Measurements from ENCODE around the gene PLEKHM3. TPM values are rescaled to one million over a fixed set of nuclear protein-coding genes. Genes with fewer than 3 reads are reported as not detected.

PLEKHM3 gene
- total RNA-seq, 1 donor from 2014 or later, result 9.1 TPM

DNA sequence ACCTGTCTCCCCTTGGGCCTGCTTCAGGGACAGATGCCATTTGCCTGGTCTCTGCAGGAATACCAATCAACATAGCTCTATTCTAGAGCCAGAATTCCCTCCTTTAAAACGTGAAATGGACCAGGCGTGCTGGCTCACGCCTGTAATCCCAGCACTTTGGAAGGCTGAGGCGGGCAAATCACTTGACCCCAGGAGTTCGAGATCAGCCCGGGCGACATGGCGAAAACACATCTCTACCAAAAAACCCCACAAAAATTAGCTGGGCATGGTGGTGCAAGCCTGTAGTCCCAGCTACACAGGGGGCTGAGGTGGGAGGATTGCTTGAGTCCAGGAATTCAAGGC lies 127.0 kb downstream of the PLEKHM3 start:
- DNase-seq (ENCODE audit: low spot score), result no peak
- Mint-ChIP-seq H3K4me3 (ENCODE audit: unreplicated experiment) (no peak overlapping the region), H3K27ac (ENCODE audit: unreplicated experiment) (no peak overlapping the region), H3K27me3 (ENCODE audit: low read depth) (no peaks in the 10 kb centered on the region), H3K4me1 (ENCODE audit: low read depth) (peaks cover 5% of the 10 kb centered on the region), H3K36me3 (ENCODE audit: low read depth) (peaks cover 3% of the 10 kb centered on the region), H3K9me3 (ENCODE audit: low read depth) (no peaks in the 10 kb centered on the region)
- TF ChIP-seq, protein P1, sequence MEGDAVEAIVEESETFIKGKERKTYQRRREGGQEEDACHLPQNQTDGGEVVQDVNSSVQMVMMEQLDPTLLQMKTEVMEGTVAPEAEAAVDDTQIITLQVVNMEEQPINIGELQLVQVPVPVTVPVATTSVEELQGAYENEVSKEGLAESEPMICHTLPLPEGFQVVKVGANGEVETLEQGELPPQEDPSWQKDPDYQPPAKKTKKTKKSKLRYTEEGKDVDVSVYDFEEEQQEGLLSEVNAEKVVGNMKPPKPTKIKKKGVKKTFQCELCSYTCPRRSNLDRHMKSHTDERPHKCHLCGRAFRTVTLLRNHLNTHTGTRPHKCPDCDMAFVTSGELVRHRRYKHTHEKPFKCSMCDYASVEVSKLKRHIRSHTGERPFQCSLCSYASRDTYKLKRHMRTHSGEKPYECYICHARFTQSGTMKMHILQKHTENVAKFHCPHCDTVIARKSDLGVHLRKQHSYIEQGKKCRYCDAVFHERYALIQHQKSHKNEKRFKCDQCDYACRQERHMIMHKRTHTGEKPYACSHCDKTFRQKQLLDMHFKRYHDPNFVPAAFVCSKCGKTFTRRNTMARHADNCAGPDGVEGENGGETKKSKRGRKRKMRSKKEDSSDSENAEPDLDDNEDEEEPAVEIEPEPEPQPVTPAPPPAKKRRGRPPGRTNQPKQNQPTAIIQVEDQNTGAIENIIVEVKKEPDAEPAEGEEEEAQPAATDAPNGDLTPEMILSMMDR (IDR thresholded peaks at IDR 0.05), result no peak

- no peak overlapping the region for H3K4me3 Mint-ChIP-seq (ENCODE audit: unreplicated experiment)
- TF ChIP-seq, protein P1 (IDR thresholded peaks at IDR 0.05), result no peak
- no peaks in the 10 kb centered on the region for H3K27me3 Mint-ChIP-seq (ENCODE audit: low read depth)
- no peak overlapping the region for H3K27ac Mint-ChIP-seq (ENCODE audit: unreplicated experiment)
- H3K4me1 Mint-ChIP-seq (ENCODE audit: low read depth), result peaks cover 9% of the 10 kb centered on the region
- peaks cover 3% of the 10 kb centered on the region for H3K36me3 Mint-ChIP-seq (ENCODE audit: low read depth)
- no peaks in the 10 kb centered on the region for H3K9me3 Mint-ChIP-seq (ENCODE audit: low read depth)
- DNase-seq (ENCODE audit: low spot score), result no peak
These were observed 127.6 kb downstream of the PLEKHM3 start for GRCh38 chr2:207897541-207898353.

DNA sequence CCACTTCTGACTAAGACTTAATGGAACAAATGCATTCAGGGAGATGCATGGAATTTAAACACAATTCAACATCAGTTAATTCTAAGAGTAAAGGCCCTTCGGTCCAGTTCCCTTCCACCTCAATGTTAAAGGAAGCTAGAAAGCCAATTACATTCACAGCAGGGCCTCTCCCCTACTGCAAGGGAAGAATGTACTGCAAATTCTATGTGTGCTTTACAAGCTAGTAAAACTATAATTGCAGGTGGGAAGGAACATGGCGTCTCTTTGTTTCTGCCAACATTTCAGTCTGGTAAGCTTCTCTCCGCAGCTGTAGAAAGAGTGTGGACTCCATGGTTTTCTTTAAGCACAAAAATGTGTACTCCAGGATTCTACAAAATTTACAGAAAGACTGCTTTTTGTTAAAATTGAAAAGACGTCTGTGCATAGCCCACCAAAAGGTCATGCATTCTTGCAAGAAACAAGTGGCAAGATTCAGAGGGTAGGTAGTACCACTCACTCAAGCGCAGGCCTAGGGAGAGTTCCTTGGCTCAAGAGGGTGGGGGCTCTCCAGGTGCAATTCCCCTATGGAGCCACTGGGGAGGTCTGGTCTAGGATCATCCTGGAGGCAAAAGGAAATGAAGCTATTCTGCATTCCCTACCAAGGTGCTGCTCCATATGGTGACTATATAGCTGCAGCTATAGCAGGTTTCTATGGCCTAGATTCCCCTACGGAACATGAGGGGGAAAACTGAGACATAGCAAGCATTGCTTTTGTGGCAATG lies 128.6 kb downstream of the PLEKHM3 start:
- no peaks in the 10 kb centered on the region for H3K9me3 Mint-ChIP-seq (ENCODE audit: low read depth)
- H3K36me3 Mint-ChIP-seq (ENCODE audit: low read depth), result peaks cover 3% of the 10 kb centered on the region
- DNase-seq (ENCODE audit: low spot score), result no peak
- no peak overlapping the region for H3K27ac Mint-ChIP-seq (ENCODE audit: unreplicated experiment)
- no peak overlapping the region for H3K4me3 Mint-ChIP-seq (ENCODE audit: unreplicated experiment)
- TF ChIP-seq, protein P1 (IDR thresholded peaks at IDR 0.05), result no peak
- peaks cover 12% of the 10 kb centered on the region for H3K4me1 Mint-ChIP-seq (ENCODE audit: low read depth)
- H3K27me3 Mint-ChIP-seq (ENCODE audit: low read depth), result no peaks in the 10 kb centered on the region

DNA sequence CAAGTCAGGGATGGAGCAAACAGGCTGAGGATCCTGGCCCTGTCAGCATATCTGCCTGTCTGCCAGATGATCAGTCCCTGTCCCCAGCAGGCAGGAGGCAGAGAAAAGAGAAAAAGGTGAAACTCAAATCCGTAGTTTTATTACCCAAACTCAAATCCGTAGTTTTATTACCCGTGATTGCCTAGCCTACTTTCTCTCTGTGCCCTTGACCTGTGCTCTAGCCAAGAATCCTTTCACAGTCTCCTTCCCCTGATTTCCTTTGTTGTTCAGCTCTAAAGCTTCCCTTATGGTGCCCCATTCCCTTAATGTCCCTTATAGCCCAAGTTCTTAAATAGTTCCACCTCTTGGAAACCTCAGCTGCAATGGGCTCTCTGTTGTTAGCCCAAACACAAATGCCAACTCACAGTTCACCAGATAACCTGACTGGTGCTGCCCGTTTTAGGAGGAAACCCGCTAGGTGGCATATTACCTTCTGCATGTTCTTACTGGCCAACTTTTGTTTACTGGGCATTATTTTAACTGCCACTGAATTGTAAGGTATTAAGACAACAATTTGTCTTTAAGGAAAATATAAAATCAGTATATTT lies 130.0 kb downstream of the PLEKHM3 start:
- Mint-ChIP-seq H3K4me3 (ENCODE audit: unreplicated experiment) (no peak overlapping the region), H3K9me3 (ENCODE audit: low read depth) (no peaks in the 10 kb centered on the region), H3K27ac (ENCODE audit: unreplicated experiment) (no peak overlapping the region), H3K36me3 (ENCODE audit: low read depth) (peaks cover 3% of the 10 kb centered on the region), H3K27me3 (ENCODE audit: low read depth) (no peaks in the 10 kb centered on the region), H3K4me1 (ENCODE audit: low read depth) (peaks cover 12% of the 10 kb centered on the region)
- no peak for DNase-seq (ENCODE audit: low spot score)
- TF ChIP-seq, protein P1 (IDR thresholded peaks at IDR 0.05), result no peak

DNA sequence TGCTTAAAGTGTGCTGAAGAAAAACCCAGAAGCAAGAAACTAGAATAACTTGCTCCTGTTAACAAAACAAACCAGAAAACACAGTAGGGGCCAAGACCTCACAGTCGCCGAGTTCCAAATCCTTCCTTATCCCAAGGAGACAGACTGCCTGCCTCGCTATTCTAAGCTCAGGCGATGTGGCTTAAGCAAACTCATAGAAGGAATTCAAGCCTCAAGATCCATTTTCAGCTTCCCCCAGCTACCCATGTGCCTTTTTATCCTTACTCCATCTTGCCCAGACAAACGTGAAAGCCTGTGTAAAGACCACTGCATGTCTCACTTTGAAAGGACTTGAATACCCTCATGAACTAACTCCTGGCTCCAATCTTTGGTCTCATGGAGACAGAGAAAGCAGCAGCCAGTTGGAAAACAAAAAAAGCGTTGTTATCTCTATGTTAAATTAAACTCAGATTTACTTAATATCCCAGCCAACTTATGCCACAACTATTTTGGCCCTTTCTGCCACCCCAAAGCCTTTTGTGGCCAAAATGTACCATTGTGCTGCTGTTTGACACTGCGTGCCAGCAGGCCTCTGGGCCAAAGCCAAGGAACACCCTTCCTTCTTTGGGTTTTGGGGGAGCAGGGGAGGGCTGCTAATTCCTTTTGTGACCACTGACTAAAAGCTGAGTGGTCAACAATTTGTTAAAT lies 132.5 kb downstream of the PLEKHM3 start:
- Mint-ChIP-seq H3K36me3 (ENCODE audit: low read depth) (peaks cover 1% of the 10 kb centered on the region), H3K27ac (ENCODE audit: unreplicated experiment) (peak overlapping the region; percentile 32), H3K4me3 (ENCODE audit: unreplicated experiment) (no peak overlapping the region)

More for the DNA sequence above, 132.5 kb downstream of the PLEKHM3 start:
- H3K27me3 Mint-ChIP-seq (ENCODE audit: low read depth), result no peaks in the 10 kb centered on the region
- no peak for DNase-seq (ENCODE audit: low spot score)
- no peaks in the 10 kb centered on the region for H3K9me3 Mint-ChIP-seq (ENCODE audit: low read depth)
- peaks cover 15% of the 10 kb centered on the region for H3K4me1 Mint-ChIP-seq (ENCODE audit: low read depth)
- TF ChIP-seq, protein P1 (IDR thresholded peaks at IDR 0.05), result no peak

Data from chondrocyte (in vitro differentiated cells).